HG03159 (cell line): ENCODE results near the gene MATN1.
"Not testable (repeated sequence)": the region's sequence is repeated elsewhere in the genome, so short reads cannot be mapped to it uniquely, and the experiment has no call there.

Experiments used
- ATAC-seq: cut with Tn5 transposase; IDR thresholded peaks from one replicate; pipeline ENCODE4 v1.9.1; 2021; ENCODE audit warnings: mild to moderate bottlenecking, moderate library complexity; ENCODE audit not compliant: unreplicated experiment

Gene MATN1

DNA sequence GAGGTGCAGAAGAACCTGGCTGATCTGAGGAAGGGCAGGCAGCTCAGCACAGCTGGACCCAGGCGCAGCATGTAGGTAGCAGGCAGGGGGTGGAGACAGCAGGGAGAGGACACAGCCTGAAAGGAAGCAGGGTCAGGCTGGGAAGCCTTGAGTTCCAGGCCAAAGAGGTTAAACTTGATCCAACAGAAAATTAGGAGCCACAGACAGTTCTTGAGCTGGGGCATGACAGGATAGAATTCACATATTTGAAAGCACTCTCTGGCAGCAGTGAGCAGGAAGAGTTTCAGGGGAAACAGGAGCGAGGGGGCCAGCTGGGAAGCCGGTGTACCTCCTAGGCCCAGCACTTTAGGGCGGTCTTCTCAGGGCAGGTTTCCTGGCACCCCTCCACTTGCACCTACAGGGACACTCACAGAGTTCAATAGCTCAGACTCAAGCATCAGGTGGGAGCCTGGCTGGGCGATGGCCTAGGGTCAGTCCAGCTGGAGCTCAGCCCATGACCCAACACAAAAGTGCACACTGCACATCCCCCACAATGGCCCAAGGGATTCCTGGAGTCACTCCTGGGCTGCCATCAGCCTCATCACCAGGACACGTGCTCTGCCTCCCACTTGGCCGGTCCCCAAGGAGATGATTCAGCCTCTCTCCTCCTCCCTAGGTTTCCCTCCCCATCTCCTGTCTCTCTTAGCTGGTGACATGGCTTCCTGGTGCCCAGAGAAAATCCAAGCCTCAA lies 22.7 kb downstream of the MATN1 start:
- no peak for ATAC-seq

DNA sequence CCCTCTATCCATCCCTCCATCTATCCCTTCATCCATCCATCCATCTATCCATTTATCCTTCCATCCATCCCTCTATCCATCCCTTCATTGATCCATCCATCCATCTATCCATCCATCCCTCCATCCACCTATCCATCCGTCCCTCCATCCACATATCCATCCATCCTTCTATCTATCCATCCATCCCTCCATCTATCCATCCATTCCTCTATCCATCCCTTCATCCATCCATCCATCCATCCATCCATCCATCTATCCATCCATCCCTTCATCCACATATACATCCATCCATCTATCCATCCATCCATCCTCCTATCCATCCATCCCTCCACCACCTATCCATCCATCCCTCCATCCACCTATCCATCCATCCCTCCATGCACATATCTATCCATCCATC lies 23.6 kb downstream of the MATN1 start:
- no peak for ATAC-seq

DNA sequence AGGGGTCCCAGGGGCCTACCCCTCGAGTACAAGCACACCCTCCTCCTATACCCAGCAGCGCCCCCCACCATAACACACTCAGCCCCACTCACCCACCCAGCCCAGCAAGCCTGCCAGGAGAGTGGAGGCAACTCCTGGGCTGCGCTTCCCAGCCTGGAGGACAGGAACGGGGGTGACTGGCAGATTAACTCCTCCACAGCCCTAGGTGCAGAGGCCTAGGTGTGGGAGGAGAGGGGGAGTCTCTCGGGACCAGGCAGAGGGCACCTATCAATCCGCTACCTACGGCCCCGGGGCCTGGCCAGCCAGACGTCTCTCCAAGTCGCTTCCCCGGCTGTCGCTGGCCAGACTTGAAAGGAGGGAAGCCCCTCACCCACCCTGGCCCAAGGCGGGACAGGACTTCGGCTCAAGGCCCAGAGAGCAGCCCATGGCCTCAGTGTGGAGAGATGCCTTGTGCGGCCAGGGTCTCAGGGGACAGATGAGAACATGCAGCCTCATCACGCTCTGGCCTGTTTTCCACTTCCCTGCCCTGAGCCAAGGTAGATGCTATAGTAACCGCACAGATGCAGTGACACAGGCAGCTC lies 24.9 kb downstream of the MATN1 start:
- ATAC-seq: no peak

DNA sequence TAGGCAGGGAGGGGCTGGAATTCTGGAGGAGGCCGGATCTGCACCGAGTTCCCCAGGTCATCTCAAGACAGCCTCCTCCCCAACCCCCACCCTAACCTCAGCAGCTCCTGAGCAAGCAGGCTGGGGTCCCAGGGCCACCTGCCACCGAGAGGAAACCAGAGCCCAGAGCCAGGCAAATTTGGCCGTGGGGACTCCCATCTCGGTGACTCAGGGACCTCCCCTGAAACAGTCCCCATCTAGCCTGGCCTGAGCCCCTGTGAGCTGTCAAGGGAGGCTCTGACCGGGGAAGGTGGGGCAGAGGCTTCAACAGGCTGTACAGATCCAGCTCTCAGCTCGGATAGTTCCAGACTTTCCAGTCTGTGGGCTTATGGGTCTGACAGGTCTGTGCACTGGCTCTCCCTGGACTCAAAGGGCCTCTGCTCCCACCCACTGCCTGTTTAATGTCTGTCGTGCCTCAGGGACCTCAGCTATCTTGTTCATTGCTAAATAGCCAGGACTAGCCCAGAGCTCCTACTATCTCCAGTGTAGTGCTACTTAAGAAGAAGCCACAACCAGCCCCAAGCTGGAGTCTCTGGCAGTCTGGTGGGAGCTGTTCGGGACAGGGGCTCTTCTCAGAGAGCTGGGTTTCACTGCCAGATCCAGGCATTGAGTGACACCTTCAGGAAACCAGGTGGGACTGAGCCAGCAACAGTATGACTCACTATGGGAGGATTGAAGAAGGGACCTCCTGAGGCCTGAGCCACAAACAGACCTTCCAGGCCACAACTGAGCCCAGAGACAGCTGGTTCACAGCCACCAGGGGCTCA lies 25.6 kb downstream of the MATN1 start:
- no peak for ATAC-seq

DNA sequence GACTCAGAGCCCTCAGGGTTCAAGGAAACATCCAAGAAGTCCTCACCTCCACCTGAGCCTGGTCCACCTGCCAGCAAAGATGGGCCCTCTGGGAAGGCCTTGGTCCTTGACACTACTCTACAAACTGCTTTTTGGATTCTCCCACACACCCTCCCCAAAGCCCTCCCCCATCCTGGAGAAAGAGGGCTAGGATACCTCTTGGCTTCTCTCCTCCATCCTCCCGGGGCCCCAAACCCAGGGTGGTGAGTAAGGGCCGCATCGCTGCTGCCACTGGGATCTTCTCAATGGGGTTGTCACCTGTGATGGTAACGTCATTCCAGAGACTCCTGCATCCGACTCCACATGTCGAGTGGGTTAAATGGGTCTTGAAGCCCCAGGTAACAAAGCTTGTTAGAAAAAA lies 26.6 kb downstream of the MATN1 start:
- no peak for ATAC-seq

DNA sequence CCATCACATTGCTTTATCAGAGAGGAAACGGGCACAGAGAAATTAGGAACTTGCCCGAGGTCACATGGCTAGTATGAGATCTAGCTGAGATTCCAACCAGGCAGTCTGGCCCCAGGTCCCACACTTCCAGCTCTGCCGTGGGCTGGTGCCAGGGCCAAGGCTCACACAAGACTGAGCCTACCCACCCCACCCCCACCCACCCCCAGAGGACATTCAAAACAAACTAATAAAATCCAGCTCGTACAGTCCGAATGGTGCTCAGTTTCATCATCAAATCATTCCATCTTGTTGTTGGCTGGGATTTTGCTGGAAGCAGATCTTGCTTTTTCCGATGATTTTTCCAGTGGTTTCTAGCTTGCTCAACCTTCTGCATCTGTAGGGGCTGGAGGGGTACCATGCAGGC lies 27.9 kb downstream of the MATN1 start:
- ATAC-seq: no peak

DNA sequence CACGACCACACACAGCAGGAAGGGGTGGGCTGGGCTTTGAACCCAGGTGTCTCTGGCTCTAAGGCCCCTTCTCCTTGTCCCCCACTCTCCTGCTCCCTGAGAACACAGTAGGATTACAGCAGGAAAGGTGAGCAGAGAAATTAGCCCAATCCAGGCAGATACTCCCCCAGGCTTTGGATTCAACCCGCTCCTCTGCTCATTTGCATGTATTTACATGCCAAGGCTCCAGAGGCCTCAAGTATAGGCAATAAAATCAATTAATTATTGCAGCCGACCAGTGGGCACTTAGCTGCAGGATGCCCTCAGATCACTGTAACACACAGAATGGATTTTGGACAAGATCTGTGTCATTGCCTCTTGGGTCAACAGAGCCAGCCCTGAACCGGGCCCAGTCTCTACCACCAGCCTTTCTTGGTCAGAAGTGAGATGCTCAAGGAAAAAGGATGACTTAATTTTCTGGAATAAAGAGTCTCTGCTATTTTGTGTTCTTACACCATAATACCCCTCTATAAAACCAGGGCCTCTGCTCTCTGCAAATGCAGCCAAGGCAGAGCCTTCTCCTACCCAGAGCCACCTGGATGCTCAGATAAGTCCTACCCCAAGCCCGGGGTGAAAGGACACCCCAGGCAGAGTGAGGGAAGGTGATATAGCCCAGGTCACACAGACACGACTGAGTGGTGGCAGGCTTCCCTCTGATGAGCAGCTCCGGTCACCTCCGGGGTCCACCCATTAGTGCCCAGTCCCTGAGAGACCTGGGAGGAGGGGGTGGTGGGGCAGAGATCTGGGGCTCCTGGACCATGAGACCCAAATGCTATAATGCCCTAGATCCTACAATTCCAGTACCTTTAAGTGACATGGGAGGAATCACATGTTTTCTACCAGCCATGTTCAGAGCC lies 28.9 kb downstream of the MATN1 start:
- ATAC-seq: no peak

DNA sequence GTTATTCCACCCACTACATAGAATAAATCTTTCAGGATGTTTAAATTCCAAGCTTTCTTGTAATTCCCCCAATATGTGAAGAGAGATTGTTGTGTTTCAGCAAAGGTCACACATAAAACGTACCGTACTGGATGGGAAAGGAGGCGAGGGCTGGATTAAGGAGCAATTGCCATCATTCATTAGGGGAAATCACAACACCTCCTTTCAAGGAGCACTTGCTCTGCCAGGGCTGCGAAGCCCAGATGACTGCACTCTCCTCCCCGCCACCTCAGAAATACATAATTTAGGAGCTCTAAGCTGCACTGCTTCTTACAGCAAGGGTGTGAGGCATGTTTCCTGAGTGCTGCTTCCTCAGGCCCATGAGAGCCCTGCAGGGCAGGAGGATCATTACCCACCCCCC lies 29.6 kb downstream of the MATN1 start:
- no peak for ATAC-seq

DNA sequence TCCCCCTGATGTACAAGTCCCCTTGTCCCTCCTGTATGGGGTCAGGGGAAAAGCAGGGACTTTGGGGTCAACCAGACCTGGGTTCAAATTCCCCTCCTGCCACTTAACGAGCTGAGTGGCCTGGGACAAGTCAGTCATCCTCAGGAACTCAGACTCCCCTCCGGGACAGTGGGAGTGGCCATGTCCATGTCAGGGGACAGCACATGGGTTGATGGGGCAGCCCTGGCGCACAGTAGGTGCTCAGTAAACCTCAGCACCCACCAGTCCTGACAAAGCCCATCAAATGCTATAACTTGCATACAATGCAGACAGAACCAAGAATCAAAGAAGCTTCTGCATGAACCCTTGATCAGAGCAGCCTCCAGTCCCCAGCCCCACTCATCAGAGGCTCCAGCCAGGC lies 30.0 kb downstream of the MATN1 start:
- ATAC-seq: no peak

DNA sequence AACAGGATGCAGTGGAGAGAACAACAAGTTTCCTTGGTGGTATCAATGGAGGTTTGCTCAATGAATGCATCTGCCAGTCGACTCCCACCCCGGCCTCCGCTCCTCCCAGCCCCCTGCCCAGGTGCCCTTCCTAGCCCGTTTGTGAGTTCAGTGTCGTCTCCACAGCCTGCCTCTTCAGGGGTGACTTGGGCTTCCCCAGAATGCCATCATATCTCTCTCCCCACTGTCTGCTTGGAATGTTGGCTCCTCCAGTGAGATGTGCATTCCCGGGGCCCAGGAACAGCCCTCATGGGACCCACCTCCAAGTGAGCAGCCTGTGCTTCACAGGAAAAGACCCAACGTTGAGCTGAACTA lies 30.5 kb downstream of the MATN1 start:
- no peak for ATAC-seq

DNA sequence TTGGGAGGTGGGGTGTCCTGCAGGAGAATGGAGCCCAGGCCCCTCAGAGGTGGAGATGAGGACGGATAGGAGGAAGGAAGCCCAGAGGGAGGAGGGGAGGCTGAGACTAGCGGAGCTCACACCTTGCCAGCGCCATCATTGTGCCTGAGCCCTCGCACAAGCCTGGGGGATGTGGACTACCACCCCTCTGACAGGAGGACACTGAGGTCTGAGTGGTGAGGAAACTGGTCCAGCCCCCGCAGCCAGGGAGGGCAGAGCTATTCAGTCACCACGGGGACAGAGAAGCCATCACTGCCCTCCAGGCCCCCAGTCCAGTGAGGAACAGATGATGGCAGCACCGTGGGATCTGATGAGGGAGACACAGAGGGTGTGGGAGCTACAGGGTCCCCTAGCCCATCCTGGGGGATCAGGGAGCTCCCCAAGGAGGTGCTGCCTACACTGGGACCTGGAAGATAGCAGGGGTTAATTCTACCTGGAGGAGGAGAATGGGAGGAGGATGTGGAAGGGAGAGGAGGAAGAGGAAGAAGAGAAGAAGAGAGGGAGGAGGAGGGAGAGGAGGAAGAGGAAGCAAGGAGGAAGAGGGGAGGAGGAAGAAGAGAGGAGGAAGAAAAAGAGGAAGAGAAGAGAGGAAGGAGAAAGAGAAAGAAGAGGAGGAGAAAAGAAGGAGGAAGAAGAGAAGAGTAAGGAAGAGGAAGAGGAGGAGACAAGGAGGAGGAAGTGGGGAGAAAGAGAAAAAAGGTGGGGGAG lies 31.0 kb downstream of the MATN1 start:
- ATAC-seq: no peak

DNA sequence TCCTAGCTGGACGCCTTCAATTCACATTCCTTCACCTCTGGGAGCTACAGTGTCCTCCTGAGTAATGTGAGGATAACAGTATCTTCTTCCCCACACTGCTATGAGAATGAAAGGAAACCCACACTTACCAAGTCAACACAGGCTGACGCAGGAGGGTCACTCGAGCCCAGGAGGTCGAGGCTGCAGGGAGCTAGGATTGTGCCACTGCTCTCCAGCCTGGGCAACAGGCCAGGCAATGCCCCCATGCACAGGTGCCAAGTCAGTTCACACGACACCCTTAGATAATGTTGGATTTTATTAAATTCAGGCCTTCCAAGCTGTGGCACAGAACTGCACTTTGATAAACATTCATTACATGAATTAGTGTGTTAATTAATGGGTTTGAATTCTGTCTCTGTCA lies 31.9 kb downstream of the MATN1 start:
- ATAC-seq: no peak

DNA sequence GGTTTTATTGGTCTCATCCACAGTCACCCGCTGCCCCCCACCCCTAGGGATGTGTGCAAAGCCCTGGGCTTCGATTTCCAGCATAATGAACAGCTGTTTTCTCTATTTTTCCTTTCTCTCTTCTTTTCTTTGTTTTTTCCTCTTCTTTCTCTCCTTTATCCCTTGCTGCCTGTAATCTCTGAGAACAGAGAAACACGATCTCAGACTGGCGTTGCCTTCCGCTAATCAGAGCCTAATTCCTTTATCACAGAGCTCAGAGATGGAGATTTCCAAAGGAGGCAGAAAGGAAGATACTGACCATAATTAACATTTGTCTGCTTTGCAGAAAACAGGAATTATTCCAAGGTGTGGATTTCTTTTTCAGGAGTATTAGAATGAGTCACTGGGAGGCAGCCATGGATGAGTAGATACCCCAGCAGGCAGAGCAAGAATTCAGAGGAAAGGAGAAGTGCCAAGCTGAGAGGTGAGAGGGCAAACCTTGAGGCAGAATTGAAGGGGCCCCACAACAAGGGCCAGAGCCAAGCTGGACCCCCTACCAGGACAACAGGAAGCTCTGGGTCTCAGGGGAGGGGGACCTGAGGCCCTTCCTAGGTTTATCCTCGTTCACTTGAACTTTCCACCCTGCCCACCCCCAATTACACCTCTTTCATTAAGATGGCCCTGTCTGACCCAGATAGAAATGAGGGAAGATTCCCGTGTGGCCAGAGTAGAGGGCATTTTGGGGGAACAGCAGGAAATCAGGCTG lies 33.3 kb downstream of the MATN1 start:
- ATAC-seq: no peak

DNA sequence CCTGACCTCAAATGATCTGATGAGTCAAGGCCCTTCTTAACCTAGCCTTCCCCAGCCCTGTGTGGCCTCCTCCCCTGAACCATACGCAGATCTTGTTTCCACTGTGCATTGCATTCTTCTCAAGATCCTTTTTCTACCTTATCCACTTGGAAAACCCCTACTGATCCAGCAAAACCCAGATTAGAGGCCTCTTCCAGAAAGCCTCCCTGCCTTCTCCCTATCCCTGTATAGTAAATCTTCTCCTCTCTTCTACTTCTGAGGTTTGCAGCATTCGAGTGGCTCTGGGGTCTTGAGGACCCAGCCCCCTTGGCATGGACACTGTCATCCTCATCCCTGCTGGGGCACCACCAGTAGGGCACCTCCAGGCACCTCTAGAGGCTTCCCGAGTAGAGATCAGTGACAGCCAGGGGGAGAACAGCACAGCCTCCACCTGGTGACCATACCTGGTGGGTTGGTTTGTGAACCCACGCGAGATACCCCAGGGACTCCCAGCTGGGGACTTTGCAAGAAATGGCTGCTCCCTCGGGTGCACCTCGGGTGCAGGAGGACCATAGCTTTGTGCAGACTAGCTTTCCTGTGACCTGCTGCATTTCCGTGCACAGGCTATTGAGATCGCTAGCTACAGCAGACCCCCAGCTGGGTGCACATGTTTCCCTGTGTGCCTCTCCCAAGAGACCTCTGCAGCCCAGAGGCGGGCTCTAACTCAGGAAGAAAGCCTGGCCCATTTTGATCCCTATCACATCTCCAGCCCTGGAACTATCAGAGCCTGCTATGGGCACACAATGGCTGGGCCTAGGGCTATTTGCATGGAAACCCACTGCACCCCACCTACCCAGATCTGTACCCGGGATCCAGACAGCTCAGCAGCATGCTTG lies 34.2 kb downstream of the MATN1 start:
- ATAC-seq: no peak

DNA sequence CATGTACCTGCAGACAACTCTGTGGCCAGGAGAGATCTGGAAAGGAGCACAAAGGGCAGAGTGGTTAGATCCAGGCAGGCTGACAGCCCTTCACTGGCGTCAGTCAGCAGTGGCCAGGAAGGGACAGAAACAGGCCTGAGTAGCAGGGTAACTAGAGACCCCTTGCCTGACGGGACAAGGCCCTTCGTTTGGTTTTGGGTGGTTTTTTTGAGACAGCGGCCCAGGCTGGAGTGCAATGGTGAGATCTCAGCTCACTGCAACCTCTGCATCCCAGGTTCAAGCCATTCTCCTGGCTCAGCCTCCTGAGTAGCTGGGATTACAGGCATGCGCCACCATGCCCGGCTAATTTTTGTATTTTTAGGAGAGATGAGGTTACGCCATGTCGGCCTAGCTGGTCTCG lies 34.9 kb downstream of the MATN1 start:
- ATAC-seq: not testable (repeated sequence)

DNA sequence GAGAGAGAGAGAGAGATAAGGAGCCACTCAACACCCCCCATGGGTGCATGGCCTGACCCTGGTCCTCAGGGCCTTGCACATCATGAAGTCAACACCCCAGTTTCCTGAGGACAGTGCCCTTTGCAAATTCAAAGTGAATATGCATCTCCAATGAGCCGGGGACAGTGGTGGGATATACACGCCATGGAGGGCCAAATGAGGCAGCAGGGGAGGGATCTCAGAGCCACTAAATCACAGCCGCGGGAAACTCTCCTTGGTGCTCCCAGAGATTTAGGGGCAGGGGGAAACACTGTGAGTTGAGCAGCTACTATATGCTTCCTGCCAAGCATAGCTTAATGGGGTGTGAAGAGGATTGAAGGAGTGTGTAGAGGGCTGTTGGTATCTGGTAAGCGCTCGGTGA lies 35.5 kb downstream of the MATN1 start:
- no peak for ATAC-seq

DNA sequence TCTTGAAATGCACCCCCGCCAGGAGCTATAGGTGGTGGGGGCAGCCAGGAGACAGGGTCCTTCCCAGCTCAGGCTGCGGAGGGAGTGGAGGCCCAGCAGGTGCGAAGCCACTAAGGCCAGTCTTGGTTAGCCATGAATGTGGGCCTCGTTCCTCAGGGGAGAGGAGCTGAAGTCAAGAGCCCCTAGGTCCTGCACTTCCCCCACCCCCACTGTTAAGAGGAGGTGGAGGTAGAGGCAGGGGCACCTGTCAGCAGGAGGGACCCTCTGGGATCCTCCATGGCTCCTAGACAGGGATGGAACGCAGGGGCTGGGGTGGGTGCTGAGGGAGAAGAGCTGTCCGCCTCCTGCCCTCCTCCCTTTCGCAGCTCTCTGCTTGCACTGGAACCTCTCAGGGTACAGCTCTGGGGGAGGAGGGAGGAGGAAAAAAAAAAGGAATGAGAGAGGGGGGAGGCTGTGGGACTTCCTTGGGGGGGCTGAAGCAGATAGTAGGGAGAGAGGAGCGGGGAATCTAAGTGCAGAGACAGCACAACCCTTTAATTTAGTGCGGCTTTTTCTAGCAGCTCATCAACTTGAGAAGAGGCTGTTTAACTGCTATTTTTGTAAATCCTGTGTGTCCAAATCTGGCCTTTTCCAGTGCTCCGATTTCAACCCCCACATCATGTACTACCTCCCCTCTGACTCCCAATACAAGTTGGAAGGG lies 37.0 kb downstream of the MATN1 start:
- ATAC-seq: no peak

DNA sequence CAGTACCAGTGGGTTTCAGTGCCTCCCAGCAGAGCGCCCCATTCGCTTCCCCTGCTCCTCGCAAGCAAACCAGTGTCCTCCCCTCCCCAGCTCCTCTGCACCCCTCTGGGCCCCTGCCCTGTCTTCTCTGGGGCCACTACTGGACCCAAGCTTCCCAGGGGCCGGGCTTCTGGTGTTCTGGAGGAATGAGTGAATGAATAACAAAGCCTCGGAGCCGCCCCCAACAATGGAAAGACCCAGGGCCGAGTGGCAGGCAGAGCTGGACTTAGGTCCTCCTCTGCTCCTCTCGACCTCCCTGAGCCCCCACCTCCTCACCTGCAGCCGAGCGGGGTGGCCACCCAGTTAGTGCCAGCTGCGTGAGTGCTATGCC lies 37.6 kb downstream of the MATN1 start:
- ATAC-seq: no peak
